Stimulated activated CD8-positive, alpha-beta memory T cell treated with anti-CD3 and anti-CD28 coated beads, Interleukin-4, amount 100 ng/mL, for 1 hour (primary cell): Measurements from ENCODE around the gene TNK2.
"Not testable (repeated sequence)": the region's sequence is repeated elsewhere in the genome, so short reads cannot be mapped to it uniquely, and the experiment has no call there.

Source experiments
- DNase-seq, 2 donors: peaks; one replicate each; pipeline ENCODE4 v3.0.0-alpha.2; 2020; ENCODE audit warnings: low read depth in 2 of 2, low spot score in 1 of 2

TNK2 gene

DNA sequence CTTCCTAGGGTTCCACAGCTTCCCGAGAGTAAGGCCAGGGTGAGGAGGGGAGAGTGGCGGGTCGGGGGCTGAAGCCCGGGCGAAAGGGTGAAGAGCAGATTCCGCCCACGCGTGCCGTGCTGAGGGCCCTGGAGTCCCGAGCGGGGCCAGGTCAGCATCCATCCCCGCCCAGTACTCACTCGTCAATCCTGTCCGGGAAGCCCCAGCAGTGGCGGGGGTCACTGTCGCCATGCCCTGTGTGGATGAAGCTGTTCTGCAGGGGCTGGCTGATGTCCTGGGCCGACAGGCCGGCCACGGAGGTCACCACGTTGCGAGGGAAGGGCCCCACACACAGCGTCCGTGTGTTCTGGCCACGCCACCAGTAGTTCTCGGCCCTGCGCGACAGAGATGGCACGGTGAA lies 36.3 kb downstream of the TNK2 start:
- DNase-seq: no peak

DNA sequence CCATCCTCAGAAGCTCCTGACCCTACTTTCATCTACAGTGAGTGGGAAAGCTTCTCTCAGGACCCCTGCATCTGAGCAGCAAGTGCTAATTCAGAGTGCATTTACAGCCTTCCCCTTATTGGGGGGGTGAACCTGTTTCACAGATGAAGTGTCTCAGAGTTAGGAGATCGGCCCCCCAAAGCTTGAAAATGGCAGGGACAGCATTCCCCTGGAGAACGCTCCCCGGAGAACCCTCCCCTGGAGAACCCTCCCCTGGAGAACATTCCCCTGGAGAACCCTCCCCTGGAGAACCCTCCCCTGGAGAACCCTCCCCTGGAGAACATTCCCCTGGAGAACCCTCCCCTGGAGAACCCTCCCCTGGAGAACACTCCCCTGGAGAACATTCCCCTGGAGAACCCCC lies 36.7 kb downstream of the TNK2 start:
- not testable (repeated sequence) for DNase-seq

DNA sequence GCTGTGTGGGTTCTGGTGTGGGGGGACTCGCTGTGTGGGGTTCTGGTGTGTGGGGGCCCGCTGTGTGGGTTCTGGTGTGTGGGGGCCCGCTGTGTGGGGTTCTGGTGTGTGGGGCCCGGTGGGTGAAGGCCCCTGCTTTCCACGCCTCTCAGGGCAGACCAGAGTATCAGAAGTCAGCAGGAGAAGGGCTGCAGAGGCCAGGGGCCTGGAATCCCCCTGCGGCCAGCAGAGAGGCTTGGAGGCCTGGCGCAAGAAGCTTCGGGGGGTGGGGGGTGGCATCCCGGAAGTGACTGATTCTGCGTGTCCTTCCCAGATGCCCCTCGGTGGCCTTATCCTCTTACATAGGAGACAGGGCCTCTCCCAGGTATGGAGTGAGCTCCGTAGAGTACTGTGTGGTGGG lies 37.4 kb downstream of the TNK2 start:
- no peak for DNase-seq

DNA sequence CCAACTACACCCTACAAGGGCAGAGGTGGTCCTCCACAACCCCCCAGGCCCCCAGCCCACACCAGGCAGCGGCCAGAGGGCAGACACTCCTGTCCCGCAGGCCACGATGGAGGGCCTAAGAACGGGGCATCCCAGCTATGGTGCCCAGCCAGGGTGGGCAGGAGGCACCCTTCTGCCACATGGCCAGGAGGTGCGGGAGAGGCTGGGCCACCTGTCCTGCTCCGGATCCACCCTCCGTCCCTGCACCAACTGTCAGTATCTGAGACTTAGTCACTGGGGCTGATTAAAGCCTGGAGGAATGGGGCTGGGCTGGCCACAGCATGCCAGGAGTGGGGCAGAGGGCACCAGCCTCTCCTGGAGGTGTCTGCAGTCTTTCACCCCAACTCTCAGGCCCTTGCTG lies 37.9 kb downstream of the TNK2 start:
- DNase-seq: no peak

DNA sequence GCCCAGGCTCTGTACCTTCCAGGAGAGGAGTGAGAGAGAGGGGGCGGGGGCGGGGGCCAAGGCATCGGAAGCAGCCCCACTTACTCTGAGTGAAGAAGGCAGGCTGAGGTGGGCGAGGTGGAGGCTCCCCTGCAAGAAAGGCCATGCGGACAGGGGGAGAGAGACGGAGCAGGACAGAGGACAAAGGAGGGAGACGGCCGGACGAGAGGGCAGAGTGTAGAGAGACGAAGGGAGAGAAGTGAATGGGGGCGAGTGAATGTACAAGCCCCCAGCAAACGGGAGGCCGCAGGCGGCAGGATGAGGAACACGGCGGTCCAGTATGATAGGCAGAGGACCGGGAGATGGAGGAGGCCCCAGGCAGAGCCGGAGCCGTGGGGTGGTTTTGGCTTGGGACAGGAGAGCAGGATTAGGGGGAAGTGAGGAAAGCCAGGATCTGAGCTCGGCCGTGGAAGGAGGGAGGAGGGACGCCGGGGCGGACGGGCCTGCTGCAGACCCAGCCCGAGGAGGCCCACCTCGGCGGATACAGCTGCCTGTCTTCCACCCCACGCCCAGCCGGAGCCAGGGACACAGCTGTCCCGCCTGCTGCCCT lies 38.8 kb downstream of the TNK2 start:
- DNase-seq: no peak

DNA sequence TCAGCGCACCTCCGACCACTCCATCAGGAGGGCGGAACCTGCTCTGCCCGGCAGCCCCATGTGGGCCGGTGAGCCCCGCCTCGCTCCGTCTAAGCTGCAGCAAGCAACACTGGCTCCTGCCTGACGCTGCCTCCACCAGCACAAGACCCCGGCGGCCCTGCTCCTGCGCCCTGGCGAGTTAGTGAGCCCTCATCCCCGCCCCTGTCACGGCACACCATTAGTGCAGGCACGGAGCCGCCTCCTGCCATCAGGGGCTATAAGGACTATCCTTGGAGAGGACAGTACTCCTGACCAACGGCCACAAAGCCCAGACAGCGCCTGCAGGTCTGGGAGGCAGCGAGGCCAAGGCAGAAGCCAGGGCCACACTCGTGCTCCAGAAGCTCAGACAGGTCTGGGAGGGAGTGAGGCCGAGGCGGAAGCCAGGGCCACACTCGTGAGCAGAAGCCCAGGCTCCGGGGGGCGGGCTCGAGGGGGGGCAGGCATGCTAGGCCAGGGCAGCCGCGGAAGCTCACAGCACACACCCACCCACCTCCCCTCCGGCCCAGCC lies 39.4 kb downstream of the TNK2 start:
- no peak for DNase-seq

DNA sequence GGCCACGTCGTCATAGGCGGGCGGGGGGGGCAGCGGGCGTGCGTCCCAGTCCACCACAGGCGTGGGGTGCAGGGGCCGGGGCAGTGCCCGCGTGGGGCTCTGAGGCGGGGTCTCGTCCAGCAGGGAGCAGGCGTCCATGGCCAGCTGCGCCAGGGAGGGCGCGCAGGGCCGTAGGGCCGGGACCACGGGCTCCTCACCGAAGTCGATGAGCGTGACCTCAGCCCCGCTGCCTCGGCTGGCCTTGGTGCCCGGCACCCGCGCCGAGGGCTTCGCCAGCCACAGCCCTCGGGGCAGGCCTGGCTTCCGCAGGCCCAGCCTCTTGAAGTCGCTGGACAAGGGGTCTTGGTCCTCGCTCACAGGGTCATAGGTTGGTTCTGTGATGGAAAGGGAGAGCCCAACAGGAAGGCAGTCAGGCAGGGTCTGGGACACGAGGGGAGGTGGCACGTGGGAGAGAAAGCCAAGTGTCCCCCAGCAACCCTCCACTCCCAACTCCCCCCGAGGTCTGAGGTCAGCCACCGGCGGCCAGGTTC lies 40.0 kb downstream of the TNK2 start:
- no peak for DNase-seq

DNA sequence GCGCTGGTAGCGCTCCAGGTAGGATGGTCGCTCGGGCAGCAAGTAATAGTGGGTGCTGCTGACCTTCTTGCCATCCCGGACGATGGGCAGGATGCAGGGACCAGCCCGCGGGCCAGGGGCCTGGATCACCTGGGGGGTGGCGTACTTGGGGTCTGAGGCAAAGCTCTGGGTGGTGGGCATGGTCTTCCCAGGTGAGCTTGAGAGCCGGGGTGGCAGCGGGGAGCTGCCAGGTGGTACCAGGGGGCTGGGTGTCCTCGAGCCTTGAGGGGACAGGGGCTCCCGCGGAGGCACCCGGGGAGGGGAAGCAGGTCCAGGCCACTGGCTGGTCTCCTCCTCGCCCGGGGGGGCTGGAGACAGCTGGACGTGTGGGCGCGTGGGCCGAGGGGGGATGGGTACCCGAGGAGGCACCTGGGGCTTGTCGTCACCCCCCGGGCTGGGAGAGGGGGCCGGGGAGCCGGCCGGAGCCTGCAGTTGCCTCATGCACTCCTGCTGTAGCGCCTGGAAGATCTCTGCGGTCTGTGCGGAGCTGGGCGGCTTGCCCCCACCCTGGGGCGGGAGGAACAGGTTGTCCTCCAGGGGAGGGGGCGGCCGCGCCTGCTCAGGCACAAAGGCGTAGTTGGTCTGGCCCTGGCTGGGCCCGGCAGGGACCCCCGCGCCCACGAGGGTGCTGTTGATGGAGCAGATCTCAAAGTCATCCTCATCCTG lies 40.6 kb downstream of the TNK2 start:
- no peak for DNase-seq

DNA sequence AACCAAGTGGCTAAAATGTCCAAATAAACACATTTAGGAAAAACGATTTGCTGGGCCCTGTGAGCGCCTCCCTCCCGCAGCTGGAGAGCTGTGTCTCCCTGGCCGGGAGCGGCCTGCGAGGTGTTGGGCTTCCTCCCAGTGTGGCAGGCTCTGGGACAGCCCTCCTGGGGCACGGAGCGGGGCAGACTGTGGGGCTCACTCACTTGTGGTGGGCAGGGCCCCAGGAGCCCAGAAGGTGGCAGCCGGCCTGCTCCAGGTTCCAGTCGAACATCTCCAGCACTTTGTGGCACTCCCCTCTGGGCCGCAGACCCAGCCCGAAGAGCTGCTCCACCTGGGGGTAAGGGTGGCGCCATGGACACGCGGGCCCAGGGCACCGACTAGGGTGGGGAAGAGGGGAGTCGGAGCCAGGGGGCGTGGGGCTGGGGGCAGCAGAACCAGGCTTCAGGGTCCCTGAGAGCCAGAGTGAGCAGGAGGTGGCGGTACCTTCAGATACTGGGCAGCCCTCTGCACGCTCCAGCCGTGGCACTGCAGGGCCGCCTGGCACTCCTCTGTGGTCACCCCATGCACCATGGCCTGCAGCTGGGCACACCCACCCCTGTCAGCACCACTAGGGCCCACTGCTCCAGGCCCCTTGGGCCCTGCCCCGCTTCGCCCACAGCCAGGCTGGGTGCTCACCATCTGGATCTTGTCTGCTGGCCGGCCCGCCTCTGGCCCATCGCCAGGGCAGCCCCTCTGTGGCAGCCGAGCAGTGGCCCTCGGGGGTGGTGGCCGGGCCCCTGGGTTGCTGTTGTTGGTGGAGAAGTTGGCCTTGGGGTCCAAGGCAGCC lies 41.5 kb downstream of the TNK2 start:
- DNase-seq: no peak

DNA sequence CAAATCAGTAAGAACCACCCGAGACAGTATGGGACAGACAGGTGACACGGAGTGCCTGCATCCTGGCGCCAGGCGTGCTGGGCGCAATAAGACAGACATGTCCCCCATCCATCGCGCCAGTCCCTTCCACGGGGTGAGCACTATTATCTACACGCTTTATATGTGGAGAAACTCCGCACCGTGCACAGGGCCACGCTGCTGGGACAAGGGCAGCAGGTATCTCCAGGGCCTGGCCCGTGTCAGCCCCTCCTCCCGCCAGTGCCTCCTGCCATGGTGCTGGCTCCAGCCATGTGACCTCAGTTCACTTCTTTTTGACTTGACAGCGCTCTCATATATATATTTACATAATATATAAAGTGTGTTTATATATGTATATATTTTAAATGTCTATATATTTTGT lies 42.6 kb downstream of the TNK2 start:
- DNase-seq: no peak

DNA sequence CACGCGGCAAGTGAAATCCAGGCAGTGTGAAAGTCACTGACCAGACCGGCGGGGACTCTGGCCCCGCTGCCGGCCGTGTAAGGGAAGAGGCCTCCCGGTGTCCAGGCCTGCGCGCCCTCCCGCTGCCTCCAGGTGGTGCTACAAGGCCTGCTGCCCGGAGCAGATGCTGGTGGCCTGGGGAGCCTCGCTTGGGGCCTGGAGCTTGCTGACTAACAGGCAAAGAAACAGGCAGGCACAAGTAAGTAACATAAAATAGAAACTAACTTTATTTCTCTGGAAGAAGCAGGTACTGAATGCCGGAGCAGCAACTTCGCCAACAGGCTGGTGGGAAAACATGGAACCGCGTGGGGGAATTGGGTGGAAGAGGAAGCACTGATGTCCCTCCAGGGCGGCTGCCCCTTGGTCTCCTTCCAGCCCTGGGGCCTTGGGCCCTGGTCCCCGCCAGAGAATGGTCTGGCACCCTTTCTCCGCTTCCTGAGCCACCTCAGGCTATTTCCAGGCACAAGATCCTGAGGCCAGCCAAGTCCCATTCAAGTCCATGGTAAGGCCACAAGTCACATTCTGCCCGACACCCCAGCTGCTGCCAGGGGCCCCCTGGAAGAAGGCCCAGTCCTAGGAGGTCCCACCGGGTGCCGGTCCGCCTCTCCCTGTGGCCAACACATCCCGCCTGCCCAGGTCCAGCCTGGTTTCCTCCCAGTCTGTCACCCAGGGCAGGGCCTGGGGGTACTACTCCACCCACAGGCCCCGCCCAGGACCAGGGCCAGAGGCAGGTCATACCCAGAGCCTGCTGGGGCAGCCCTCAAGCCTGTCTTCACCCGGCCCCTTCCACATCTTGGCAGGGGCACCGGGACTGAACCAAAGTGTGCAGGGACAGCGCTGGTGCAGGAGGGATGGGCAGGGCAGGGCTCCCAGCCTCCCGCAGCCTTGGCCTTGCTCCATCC lies 45.0 kb downstream of the TNK2 start:
- DNase-seq: peak; percentile 26 to 31

DNA sequence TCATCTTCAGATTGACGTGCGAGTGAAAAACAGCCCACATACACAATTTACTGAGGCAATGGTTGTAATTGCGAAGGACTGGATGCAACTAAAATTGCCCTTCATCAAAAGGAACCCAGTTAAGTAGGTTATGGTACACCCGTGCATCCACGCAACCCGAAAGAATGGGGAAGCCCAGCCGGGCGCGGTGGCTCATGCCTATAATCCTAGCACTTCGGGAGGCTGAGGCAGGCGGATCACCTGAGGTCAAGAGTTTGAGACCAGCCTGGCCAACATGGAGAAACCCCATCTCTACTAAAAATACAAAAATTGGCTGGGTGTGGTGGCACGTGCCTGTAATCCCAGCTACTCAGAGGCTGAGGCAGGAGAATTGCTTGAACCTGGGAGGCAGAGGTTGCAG lies 46.0 kb downstream of the TNK2 start:
- not testable (repeated sequence) for DNase-seq

DNA sequence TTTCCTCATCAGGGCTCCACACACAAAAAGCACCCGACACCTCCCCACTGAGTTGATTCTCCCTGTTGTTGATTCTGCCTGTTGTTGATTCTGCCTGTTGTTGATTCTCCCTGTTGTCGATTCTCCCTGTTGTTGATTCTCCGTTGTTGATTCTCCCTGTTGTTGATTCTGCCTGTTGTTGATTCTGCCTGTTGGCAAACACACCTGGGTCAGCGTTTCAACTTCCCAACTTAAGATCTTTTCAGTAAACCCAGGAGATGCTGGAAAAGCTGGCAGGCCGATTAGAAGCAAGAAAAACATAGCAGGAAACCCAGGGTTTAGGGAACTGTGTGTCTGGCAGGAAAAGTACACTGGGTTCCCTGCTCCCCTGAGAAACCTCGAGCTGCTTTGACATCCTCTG lies 47.9 kb downstream of the TNK2 start:
- DNase-seq: no peak

DNA sequence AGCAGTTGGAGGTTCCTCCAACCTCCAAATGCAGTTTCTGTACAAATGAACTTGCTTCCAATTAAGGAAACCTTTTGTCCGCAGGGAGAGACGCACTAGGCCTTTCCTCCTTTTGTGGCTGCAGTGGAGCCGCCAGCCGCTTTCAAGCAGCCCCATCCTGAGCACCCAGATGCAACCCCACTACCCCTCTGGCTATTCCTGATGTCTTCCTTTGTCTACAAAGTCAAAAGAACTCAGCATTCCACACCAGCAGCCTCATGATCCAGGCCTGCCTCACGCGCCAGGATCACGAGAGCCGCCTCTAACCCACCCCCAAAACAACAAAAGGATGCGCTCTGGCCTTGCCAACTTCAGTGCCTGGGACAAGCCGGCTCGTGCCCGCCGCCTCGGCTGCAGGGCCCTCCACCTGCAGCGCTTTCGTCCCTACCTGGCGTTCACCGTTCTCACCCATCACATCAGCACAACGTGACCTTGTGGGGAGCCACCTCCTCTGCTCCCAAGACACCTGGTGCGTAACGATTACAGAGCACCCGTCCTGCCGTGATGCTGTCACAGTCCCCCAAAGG lies 48.4 kb downstream of the TNK2 start:
- DNase-seq: no peak

DNA sequence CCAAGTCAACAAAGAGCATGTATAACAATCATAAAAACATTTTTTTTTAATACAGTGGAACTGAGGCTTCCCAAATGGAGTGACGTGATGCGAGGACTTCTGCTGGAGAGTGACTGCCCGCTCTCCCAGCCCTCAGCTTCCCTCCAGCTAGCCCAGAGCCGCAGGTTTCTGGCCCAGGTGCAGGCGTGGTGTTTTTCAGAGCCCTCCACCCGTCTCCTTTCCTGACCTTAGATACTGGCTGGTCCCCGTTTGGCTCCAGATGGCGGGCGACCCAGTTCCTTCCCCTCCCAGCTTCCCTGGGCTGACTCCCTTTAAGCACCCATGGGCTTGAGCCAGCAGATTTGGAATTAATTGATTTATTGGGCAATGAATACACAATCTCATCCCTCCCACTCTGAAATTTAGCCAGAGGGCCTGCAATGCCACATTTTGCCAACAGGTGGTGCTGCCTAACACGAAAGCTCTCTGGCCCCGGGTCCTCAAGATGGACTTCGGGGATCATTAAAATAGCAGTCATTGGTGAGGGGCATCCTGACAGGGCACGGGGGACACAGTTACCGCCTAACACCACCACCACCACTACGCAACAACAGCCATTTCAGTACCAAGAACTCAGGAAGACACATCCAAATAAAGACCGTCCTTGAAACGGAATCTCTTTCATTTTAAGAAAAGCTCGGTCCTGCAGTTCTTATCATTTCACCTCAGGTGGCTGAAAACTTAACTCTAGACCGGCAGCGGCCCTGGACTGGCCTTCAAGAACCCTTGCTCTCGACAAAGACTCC lies 49.1 kb downstream of the TNK2 start:
- peak; percentile 45 to 59 for DNase-seq

DNA sequence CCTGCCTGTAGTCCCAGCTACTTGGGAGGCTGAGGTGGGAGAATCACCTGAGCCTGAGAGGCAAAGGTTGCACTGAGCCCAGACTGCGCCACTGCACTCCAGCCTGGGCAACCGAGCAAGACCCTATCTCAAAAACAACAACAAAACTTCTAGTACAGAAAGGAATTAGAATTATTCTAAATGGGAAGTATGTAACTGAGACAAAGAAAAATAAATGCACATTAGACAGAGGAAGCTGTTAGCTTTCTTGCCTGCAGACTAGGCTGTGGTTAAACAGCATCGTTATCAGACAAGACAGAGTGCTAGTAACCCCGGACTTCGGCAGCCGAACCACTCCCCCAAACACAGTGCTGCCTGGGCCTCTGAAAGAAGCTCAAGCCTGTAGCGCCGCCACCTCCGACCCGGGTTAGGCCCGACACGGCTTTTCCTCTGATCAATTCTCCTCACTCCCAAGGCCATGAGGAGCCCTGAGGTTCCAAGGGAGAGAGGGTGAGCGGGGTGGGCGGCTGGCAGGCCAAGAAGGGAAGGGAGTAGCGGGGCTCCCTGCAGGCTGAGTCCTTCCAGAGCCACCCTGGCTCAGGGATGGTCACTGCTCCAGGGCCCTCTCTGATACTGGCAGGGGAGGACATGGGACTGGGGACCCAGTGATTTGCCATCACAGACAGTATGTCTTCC lies 51.8 kb downstream of the TNK2 start:
- DNase-seq: no peak

DNA sequence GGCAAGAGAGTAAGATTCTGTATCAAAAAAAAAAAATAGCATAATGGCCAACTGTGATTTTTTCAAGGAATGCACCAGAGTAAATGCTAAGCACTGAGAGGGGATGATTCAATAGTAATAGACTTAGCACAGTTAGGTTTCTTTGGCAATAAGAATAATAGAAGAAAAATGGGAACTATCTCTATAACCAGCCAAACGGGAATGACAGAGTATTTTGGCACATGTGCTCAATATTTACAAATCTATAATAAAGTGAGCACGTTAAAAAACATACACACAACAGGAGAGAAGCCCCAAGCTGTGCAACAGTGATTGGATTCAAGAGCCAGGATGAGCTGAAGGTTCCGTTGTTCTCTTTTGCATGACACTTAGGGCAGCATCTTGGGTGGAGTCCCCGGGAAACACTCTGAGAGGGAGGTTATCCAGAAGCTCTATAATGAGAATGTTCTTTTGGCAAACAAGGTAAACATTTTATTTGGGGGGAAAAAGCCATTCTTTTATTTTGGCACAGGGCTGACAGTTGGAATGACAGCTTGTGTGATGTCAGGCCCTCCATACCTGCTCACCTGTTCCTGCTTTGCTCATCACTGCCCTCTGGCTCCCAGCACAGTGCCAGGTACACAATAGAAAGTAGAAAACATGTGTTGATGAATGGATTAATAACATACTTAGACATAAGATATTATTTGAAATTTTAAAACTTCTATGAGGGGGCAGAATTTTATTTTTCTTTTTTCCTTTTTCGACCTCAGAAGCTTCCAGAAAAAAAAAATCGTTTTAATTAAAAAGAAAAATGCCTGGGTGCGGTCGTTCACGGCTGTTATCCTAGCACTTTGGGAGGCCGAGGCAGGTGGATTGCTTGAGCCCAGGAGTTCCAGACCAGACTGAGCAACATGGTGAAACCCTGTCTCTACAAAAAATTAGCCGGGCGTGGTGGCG lies 52.6 kb downstream of the TNK2 start:
- DNase-seq: no peak
